ENCODE measurements around the gene FHDC1. TPM values are rescaled to one million over a fixed set of nuclear protein-coding genes. Genes with fewer than 3 reads are reported as not detected.

The FHDC1 gene
- total RNA-seq = 10 to 100 TPM in 4 of 7 donors, 1 to 10 TPM in 3; 5.5 to 14.3 (median 11.1) TPM
- polyA plus RNA-seq = 1 to 10 TPM in 2 of 3 donors, under 1 TPM in 1; 0.82 to 2.4 (median 1.1) TPM
- long read RNA-seq, donor 1 = 0 reads
- long read RNA-seq, donor 2, full-length matches to known transcripts = 1 of 1 reads
- long read RNA-seq, donor 2, partial matches to known transcripts = 0 of 1 reads
- long read RNA-seq, donor 2, other reads (novel, unspliced or antisense) = 0 of 1 reads

GRCh38 chr4:152935631-152936445, at the start of gene FHDC1:
FHDC1 (plus strand) TSS chr4:152936323; CDS start chr4:152943058, 6,735 bp downstream.
- Histone ChIP-seq H3K4me3 (peak within 1 kb of the TSS; percentile 52 to 86 (median 76)), H3K27me3 (replicated peaks in 1 of 7) (peaks cover 0 to 74% (median 26%) of the 10 kb centered on the region in 7 donors), H3K27ac (peak within 1 kb of the TSS in 7 of 8 donors; percentile 58 to 80 (median 69)), H3K36me3 (no peaks in the 10 kb centered on the region), H3K4me1 (peaks cover 9 to 51% (median 36%) of the 10 kb centered on the region in 6 donors), H3K9me3 (no peaks in the 10 kb centered on the region)
- TF ChIP-seq POLR2A (IDR thresholded peaks at IDR 0.05) = no peak
- TF ChIP-seq POLR2AphosphoS5 (IDR thresholded peaks at IDR 0.05) = peak in 2 of 3 donors; percentile 27 to 53
- TF ChIP-seq CTCF (IDR thresholded peaks at IDR 0.05 in 8 of 11, conservative IDR thresholded peaks at IDR 0.05 in 3 of 11) = peak in 2 of 11 experiments; percentile 4 to 10
- 2 to 5% (median 2%) methylated on average over 24 to 75 of the region's 75 CpGs for WGBS, 5 donors
- DNase-seq = peak; percentile 75
- intact Hi-C loops (cut with DNase I; ENCODE audit: low total_unique reads) = loop anchor here (10.0 kb wide), 1 partner anchor 149 kb away; no protein-coding TSS in a partner anchor

- 97 to 98% (median 97%) methylated on average over 6 of the region's 6 CpGs for WGBS, 5 donors
- H3K4me3 ChIP-seq = no peak overlapping the region
- H3K27me3 ChIP-seq (replicated peaks in 1 of 7) = no peaks in the 10 kb centered on the region
- H3K36me3 ChIP-seq = peaks cover 0 to 87% (median 16%) of the 10 kb centered on the region in 6 donors
- no peaks in the 10 kb centered on the region for H3K4me1 ChIP-seq
- no peaks in the 10 kb centered on the region for H3K9me3 ChIP-seq
- H3K27ac ChIP-seq = no peak overlapping the region
- intact Hi-C loops (cut with DNase I; ENCODE audit: low total_unique reads) = no loop called here
- TF ChIP-seq POLR2AphosphoS5 (IDR thresholded peaks at IDR 0.05) (no peak), CTCF (IDR thresholded peaks at IDR 0.05 in 8 of 11, conservative IDR thresholded peaks at IDR 0.05 in 3 of 11) (no peak), POLR2A (IDR thresholded peaks at IDR 0.05) (no peak)
- DNase-seq = no peak
Measured at GRCh38 chr4:152887981-152888380, 48.1 kb upstream of the FHDC1 start.

GRCh38 chr4:152892974-152893373, 43.1 kb upstream of the FHDC1 start:
- H3K27me3 ChIP-seq (replicated peaks in 1 of 7) = no peaks in the 10 kb centered on the region
- no peak overlapping the region for H3K27ac ChIP-seq
- DNase-seq = no peak
- TF ChIP-seq CTCF (IDR thresholded peaks at IDR 0.05 in 8 of 11, conservative IDR thresholded peaks at IDR 0.05 in 3 of 11) = no peak
- no peak for TF ChIP-seq POLR2A (IDR thresholded peaks at IDR 0.05)
- TF ChIP-seq POLR2AphosphoS5 (IDR thresholded peaks at IDR 0.05) = no peak
- WGBS, 5 donors = 66 to 81% (median 75%) methylated on average over 2 of the region's 2 CpGs
- peaks cover 0 to 12% (median 0%) of the 10 kb centered on the region in 6 donors for H3K4me1 ChIP-seq
- peaks cover 0 to 67% (median 20%) of the 10 kb centered on the region in 6 donors for H3K36me3 ChIP-seq
- H3K4me3 ChIP-seq = no peak overlapping the region
- no peaks in the 10 kb centered on the region for H3K9me3 ChIP-seq
- intact Hi-C loops (cut with DNase I; ENCODE audit: low total_unique reads) = no loop called here

- 71 to 91% (median 80%) methylated on average over 1 of the region's 1 CpG for WGBS, 5 donors
- H3K27ac ChIP-seq = no peak overlapping the region
Measured at GRCh38 chr4:152894673-152895072, 41.5 kb upstream of the FHDC1 start.

More at GRCh38 chr4:152894673-152895072, 41.5 kb upstream of the FHDC1 start:
- Histone ChIP-seq H3K9me3 (no peaks in the 10 kb centered on the region), H3K36me3 (peaks cover 0 to 63% (median 13%) of the 10 kb centered on the region in 6 donors), H3K27me3 (replicated peaks in 1 of 7) (no peaks in the 10 kb centered on the region), H3K4me1 (peaks cover 0 to 12% (median 0%) of the 10 kb centered on the region in 6 donors), H3K4me3 (no peak overlapping the region)
- TF ChIP-seq POLR2AphosphoS5 (IDR thresholded peaks at IDR 0.05) (no peak), CTCF (IDR thresholded peaks at IDR 0.05 in 8 of 11, conservative IDR thresholded peaks at IDR 0.05 in 3 of 11) (no peak), POLR2A (IDR thresholded peaks at IDR 0.05) (no peak)
- intact Hi-C loops (cut with DNase I; ENCODE audit: low total_unique reads) = no loop called here
- no peak for DNase-seq
